ENCODE data around the gene CPD. TPM values are rescaled to one million over a fixed set of nuclear protein-coding genes. Genes with fewer than 3 reads are reported as not detected.

CPD gene
- total and polyA plus RNA-seq, 5 donors from 2014 or later, result 6.5 to 40.2 (median 8.5) TPM

GRCh38 chr17:30503558-30503957 is 124.8 kb downstream of the CPD start:
- Mint-ChIP-seq H3K4me3 (no peak overlapping the region), H3K4me1 (peaks cover 27 to 48% (median 32%) of the 10 kb centered on the region in 4 donors), H3K36me3 (peaks cover 46% of the 10 kb centered on the region), H3K27ac (no peak overlapping the region), H3K27me3 (no peaks in the 10 kb centered on the region), H3K9me3 (no peaks in the 10 kb centered on the region)
- Histone ChIP-seq H3K9me3 (ENCODE audit: control insufficient read depth in 2 of 2, low read length in 2 of 2) (no peaks in the 10 kb centered on the region), H3K36me3 (ENCODE audit: control insufficient read depth, insufficient read depth, low read length) (peaks cover 38% of the 10 kb centered on the region), H3K4me1 (ENCODE audit: control insufficient read depth, insufficient read depth, low read length, poor library complexity, severe bottlenecking) (peaks cover 9% of the 10 kb centered on the region), H3K27me3 (ENCODE audit: control insufficient read depth, insufficient read depth, low read length) (no peaks in the 10 kb centered on the region), H3K27ac (ENCODE audit: insufficient read depth, low read length, poor library complexity, severe bottlenecking) (no peak overlapping the region), H3K4me3 (ENCODE audit: low read depth, low read length) (no peak overlapping the region)
- no peak for DNase-seq
- no peak for ATAC-seq (ENCODE audit: low read depth in 2 of 2)

GRCh38 chr17:30505868-30506417 is 127.2 kb downstream of the CPD start:
- Mint-ChIP-seq H3K4me3 (peak overlapping the region in 3 of 4 donors; percentile 7 to 81 (median 36)), H3K36me3 (peaks cover 35% of the 10 kb centered on the region), H3K4me1 (peaks cover 19 to 38% (median 24%) of the 10 kb centered on the region in 4 donors), H3K9me3 (no peaks in the 10 kb centered on the region), H3K27ac (peak overlapping the region; percentile 39 to 85 (median 52)), H3K27me3 (no peaks in the 10 kb centered on the region)
- Histone ChIP-seq H3K36me3 (ENCODE audit: control insufficient read depth, insufficient read depth, low read length) (peaks cover 27% of the 10 kb centered on the region), H3K4me1 (ENCODE audit: control insufficient read depth, insufficient read depth, low read length, poor library complexity, severe bottlenecking) (peaks cover 9% of the 10 kb centered on the region), H3K27ac (ENCODE audit: insufficient read depth, low read length, poor library complexity, severe bottlenecking) (no peak overlapping the region), H3K4me3 (ENCODE audit: low read depth, low read length) (peak overlapping the region; percentile 28), H3K9me3 (ENCODE audit: control insufficient read depth in 2 of 2, low read length in 2 of 2) (no peaks in the 10 kb centered on the region), H3K27me3 (ENCODE audit: control insufficient read depth, insufficient read depth, low read length) (no peaks in the 10 kb centered on the region)
- ATAC-seq (ENCODE audit: low read depth in 2 of 2) (no peak), DNase-seq (no peak)

- Mint-ChIP-seq H3K4me3 (peak overlapping the region in 3 of 4 donors; percentile 7 to 81 (median 8)), H3K36me3 (peaks cover 31% of the 10 kb centered on the region), H3K9me3 (no peaks in the 10 kb centered on the region), H3K27ac (peak overlapping the region; percentile 39 to 85 (median 52)), H3K4me1 (peaks cover 19 to 38% (median 24%) of the 10 kb centered on the region in 4 donors), H3K27me3 (no peaks in the 10 kb centered on the region)
- Histone ChIP-seq H3K36me3 (ENCODE audit: control insufficient read depth, insufficient read depth, low read length) (peaks cover 31% of the 10 kb centered on the region), H3K9me3 (ENCODE audit: control insufficient read depth in 2 of 2, low read length in 2 of 2) (no peaks in the 10 kb centered on the region), H3K27ac (ENCODE audit: insufficient read depth, low read length, poor library complexity, severe bottlenecking) (peak overlapping the region; percentile 20), H3K4me3 (ENCODE audit: low read depth, low read length) (peak overlapping the region; percentile 28), H3K27me3 (ENCODE audit: control insufficient read depth, insufficient read depth, low read length) (no peaks in the 10 kb centered on the region), H3K4me1 (ENCODE audit: control insufficient read depth, insufficient read depth, low read length, poor library complexity, severe bottlenecking) (peaks cover 9% of the 10 kb centered on the region)
- ATAC-seq (ENCODE audit: low read depth in 2 of 2) (no peak), DNase-seq (peak in 2 of 3 donors; percentile 3 to 10)
Observed at GRCh38 chr17:30506481-30506880, 127.8 kb downstream of the CPD start.

- no peaks in the 10 kb centered on the region for H3K4me1 ChIP-seq (ENCODE audit: control insufficient read depth, insufficient read depth, low read length, poor library complexity, severe bottlenecking)
- Mint-ChIP-seq H3K9me3 (no peaks in the 10 kb centered on the region), H3K4me1 (peaks cover 9 to 30% (median 11%) of the 10 kb centered on the region in 4 donors), H3K27me3 (no peaks in the 10 kb centered on the region), H3K27ac (no peak overlapping the region), H3K36me3 (peaks cover 33% of the 10 kb centered on the region), H3K4me3 (no peak overlapping the region)
- H3K36me3 ChIP-seq (ENCODE audit: control insufficient read depth, insufficient read depth, low read length), result peaks cover 49% of the 10 kb centered on the region
- H3K27me3 ChIP-seq (ENCODE audit: control insufficient read depth, insufficient read depth, low read length), result no peaks in the 10 kb centered on the region
- no peaks in the 10 kb centered on the region for H3K9me3 ChIP-seq (ENCODE audit: control insufficient read depth in 2 of 2, low read length in 2 of 2)
- H3K27ac ChIP-seq (ENCODE audit: insufficient read depth, low read length, poor library complexity, severe bottlenecking), result no peak overlapping the region
- no peak for ATAC-seq (ENCODE audit: low read depth in 2 of 2)
- no peak for DNase-seq
- no peak overlapping the region for H3K4me3 ChIP-seq (ENCODE audit: low read depth, low read length)
Observed at GRCh38 chr17:30513346-30513745, 134.6 kb downstream of the CPD start.

GRCh38 chr17:30514895-30515596 is 136.3 kb downstream of the CPD start:
- H3K4me1 ChIP-seq (ENCODE audit: control insufficient read depth, insufficient read depth, low read length, poor library complexity, severe bottlenecking), result no peaks in the 10 kb centered on the region
- H3K4me3 ChIP-seq (ENCODE audit: low read depth, low read length), result no peak overlapping the region
- H3K4me3 Mint-ChIP-seq, result no peak overlapping the region
- H3K9me3 ChIP-seq (ENCODE audit: control insufficient read depth in 2 of 2, low read length in 2 of 2), result no peaks in the 10 kb centered on the region
- H3K36me3 ChIP-seq (ENCODE audit: control insufficient read depth, insufficient read depth, low read length), result peaks cover 59% of the 10 kb centered on the region
- H3K4me1 Mint-ChIP-seq, result peaks cover 10 to 27% (median 13%) of the 10 kb centered on the region in 4 donors
- H3K27ac ChIP-seq (ENCODE audit: insufficient read depth, low read length, poor library complexity, severe bottlenecking), result no peak overlapping the region
- DNase-seq, result no peak
- peak overlapping the region in 1 of 3 donors; percentile 56 for H3K27ac Mint-ChIP-seq
- H3K27me3 ChIP-seq (ENCODE audit: control insufficient read depth, insufficient read depth, low read length), result no peaks in the 10 kb centered on the region
- peaks cover 0 to 1% (median 0%) of the 10 kb centered on the region in 7 donors for H3K9me3 Mint-ChIP-seq
- H3K27me3 Mint-ChIP-seq, result no peaks in the 10 kb centered on the region
- peaks cover 39% of the 10 kb centered on the region for H3K36me3 Mint-ChIP-seq
- no peak for ATAC-seq (ENCODE audit: low read depth in 2 of 2)

- DNase-seq (no peak), ATAC-seq (ENCODE audit: low read depth in 2 of 2) (no peak)
- Histone ChIP-seq H3K9me3 (ENCODE audit: control insufficient read depth in 2 of 2, low read length in 2 of 2) (no peaks in the 10 kb centered on the region), H3K4me1 (ENCODE audit: control insufficient read depth, insufficient read depth, low read length, poor library complexity, severe bottlenecking) (no peaks in the 10 kb centered on the region), H3K27me3 (ENCODE audit: control insufficient read depth, insufficient read depth, low read length) (no peaks in the 10 kb centered on the region), H3K4me3 (ENCODE audit: low read depth, low read length) (no peak overlapping the region), H3K36me3 (ENCODE audit: control insufficient read depth, insufficient read depth, low read length) (peaks cover 70% of the 10 kb centered on the region), H3K27ac (ENCODE audit: insufficient read depth, low read length, poor library complexity, severe bottlenecking) (no peak overlapping the region)
- no peak overlapping the region for H3K4me3 Mint-ChIP-seq
- H3K27me3 Mint-ChIP-seq, result no peaks in the 10 kb centered on the region
- peaks cover 0 to 1% (median 0%) of the 10 kb centered on the region in 7 donors for H3K9me3 Mint-ChIP-seq
- H3K27ac Mint-ChIP-seq, result peak overlapping the region in 2 of 3 donors; percentile 67 to 72
- peaks cover 6 to 18% (median 9%) of the 10 kb centered on the region in 4 donors for H3K4me1 Mint-ChIP-seq
- peaks cover 62% of the 10 kb centered on the region for H3K36me3 Mint-ChIP-seq
Observed at GRCh38 chr17:30517786-30518185, 139.1 kb downstream of the CPD start.

- H3K4me3 Mint-ChIP-seq, result no peak overlapping the region
- no peak for ATAC-seq (ENCODE audit: low read depth in 2 of 2)
- H3K9me3 Mint-ChIP-seq, result peaks cover 0 to 1% (median 0%) of the 10 kb centered on the region in 7 donors
- H3K27me3 ChIP-seq (ENCODE audit: control insufficient read depth, insufficient read depth, low read length), result no peaks in the 10 kb centered on the region
- no peak overlapping the region for H3K4me3 ChIP-seq (ENCODE audit: low read depth, low read length)
- peaks cover 62% of the 10 kb centered on the region for H3K36me3 Mint-ChIP-seq
- no peak overlapping the region for H3K27ac ChIP-seq (ENCODE audit: insufficient read depth, low read length, poor library complexity, severe bottlenecking)
- peaks cover 60% of the 10 kb centered on the region for H3K36me3 ChIP-seq (ENCODE audit: control insufficient read depth, insufficient read depth, low read length)
- no peaks in the 10 kb centered on the region for H3K9me3 ChIP-seq (ENCODE audit: control insufficient read depth in 2 of 2, low read length in 2 of 2)
- no peak for DNase-seq
- H3K4me1 ChIP-seq (ENCODE audit: control insufficient read depth, insufficient read depth, low read length, poor library complexity, severe bottlenecking), result no peaks in the 10 kb centered on the region
- H3K27me3 Mint-ChIP-seq, result no peaks in the 10 kb centered on the region
- H3K27ac Mint-ChIP-seq, result peak overlapping the region in 1 of 3 donors; percentile 30
- H3K4me1 Mint-ChIP-seq, result peaks cover 6 to 15% (median 9%) of the 10 kb centered on the region in 4 donors
Observed at GRCh38 chr17:30519166-30519565, 140.4 kb downstream of the CPD start.

Measured in CD4-positive, CD25-positive, alpha-beta regulatory T cell (primary cell).